GDM1 (cell line): ENCODE data around the gene TMEM129.

Experiments
- DNase-seq: peaks from one replicate; lab custom pipeline; 2025; lab: John Stamatoyannopoulos, UW

TMEM129 gene

DNA sequence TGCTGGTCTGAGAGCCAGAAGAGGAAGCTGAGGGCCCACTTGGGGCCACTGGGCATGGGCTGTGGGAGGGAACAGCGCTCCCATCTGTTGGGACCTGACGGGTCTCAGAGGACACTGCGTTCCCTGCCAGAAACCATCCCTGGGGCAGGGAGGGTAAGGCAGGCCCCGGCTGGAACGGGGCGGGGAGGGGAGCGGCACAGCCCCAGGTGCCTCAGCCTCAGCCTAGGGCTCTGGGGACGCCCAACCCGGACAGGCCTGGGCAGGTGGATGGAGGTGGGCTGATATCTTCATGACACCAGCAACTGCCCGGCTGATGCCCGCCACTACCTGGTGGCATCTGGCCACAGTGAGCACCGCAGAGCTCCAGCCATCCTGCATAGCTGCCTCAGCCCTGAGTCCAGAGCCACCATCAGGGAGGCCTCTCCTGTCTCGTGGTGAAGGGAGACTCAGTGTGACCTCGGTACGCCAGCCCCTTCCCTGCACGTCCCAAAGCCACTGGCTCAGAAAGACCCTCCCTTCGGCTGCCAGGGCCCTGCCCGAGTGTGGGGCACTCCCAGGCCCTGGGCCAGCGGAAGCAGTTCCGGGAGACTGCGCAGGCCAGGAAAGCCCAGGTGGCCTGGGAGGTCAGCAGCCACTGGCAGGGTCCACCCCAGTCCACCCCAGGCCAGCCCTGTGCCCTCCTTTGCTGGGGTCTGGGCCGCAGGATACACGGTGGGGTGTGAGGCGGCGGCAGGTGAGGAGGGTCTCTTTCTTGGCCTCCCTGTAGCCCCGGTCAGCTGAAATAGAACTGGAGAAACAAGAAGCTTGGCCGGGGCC lies 37.4 kb upstream of the TMEM129 start:
- DNase-seq = no peak

DNA sequence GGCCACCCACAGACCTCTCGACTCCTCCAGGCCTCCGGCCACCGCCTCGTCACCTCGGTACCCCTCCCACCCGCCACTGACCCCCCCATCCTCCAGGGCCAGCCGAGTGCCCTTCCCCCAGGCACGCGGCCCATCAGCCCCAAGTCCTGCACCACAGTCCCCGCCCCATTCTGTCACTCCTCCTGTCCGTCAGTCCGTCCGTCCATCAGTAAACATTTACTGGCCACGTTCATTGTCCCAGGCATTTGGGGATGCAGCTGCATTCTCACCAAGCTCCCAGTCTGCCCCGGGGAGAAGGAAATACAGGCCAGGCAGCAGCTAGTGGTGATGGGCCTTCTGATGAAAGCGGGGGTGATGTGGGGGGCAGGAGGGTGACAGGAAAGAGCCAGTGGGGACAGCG lies 36.7 kb upstream of the TMEM129 start:
- no peak for DNase-seq

DNA sequence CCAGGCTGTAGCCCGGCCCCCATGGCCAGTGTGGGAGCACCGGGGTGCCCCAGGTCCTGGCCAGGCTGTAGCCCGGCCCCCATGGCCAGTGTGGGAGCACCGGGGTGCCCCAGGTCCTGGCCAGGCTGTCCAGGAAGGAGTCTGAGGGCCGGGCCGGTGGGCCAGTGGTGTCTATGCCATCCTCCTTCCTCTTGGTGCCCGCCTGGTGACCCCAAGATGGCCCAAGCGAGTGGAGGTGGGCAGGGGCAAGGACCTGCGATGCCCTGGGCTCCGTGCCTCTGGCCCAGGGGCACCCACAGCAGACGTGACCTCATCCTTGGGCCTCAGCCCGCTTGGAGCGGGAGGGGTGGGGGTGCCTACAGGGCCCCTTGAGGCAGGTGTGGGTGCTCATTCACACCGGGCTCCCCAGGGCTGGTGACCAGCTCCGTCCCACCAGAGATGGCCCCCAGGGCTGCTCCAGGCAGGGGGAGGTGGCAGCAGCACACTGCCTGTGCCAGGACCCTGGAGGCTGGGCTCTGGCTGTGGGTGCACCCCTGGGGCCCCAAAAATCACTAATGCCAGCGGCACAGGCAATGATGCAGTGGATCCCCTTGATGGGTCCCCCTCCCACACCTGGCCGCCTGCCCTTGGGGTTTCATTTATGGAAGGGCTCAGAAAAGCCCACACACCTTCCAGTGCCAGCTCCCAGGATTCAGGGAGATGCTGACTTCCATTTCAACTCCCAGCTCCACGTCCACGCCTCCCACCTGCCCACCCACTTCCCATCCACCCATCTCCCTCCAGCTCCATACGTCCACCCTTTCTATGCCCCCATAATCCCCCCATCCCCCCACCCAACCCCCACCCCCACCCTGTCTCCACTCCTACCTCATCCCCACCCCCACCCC lies 36.0 kb upstream of the TMEM129 start:
- DNase-seq = no peak

DNA sequence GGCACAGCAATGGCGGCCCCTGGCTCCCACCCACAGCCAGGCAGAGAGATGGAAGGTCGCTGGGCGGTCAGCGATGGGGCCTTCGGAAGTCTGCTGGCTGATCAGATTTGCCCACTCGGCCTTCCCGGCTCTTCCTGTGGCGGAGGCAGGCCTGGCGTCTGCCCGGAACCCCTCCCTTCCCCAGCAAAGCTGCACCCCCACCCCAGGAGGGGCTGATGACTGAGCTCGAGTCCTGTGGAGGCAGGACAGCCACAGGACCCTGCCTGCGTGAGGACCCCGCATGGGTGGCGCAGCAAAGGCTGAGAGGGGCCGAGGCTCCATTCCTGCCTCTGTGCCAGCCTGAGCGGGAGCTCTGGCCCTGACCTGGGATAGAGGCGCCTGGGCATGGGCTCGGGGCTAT lies 35.0 kb upstream of the TMEM129 start:
- DNase-seq = no peak

DNA sequence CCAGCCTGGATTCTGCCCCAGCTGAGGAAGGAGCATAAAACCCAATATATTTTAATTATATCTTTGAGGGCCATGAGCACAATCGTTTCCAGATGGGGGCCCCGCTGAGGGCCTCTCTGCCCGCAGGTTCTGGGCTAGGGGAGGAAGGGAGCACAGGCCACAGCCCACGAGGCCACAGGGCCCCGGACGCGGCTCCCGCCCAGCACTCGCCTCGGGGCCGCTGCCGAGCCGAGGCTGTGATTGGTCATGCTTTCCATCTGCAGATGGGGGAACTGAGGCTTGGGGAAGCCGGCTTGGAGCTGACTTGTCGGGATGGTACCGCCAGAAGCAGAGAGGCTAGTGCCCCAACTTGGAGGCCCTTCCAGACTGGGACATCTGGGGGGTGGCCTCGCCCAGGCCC lies 34.2 kb upstream of the TMEM129 start:
- no peak for DNase-seq

DNA sequence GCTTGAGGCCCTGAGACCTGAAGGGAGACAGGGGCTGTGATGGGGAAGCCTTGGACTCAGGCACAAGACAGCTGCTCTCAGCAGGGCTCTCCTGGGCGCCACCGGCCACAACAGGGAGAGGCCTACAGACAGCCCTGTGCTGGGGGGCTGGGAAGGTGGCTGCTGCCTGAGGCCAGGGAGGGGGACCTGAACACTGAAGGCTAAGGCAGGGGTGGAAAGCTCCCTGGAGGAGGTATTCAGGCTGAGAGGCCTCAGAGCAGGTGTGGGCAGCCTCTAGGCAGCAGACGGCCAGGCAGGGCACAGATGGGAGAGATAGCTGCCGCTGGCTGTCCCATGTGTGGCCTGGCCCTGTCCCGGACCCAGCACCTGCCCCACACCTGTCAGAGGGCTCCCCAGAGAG lies 33.2 kb upstream of the TMEM129 start:
- DNase-seq = no peak

DNA sequence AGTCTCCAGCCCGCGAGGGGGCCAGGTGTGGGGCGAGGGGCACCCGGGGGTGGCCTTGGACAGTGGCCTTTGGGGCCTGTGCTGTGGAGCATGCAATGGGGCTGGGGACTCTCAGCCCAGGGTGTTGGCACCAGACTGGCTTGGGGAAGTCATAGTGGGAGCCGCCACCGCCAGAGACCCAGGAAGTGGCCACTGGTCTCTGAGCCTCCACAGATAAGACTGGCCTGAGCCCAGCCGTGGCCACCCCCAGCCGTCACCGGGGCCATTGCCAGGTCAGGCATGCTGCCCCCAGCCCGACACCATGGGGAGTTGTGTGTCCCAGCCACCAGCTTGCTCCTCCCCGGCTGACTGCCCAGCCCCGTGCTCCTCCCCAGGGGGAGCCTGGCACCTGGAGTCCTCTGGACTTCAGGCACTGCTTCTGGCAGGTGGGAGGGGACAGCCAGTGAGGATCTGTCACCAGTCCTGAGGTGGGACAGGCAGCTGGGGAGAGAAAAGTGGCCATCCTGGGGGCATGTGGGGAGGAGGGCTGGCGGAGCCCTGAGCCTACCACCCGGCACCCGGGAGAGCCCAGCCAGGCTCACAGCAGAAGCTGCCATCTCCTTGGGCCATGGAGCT lies 32.7 kb upstream of the TMEM129 start:
- DNase-seq = no peak

DNA sequence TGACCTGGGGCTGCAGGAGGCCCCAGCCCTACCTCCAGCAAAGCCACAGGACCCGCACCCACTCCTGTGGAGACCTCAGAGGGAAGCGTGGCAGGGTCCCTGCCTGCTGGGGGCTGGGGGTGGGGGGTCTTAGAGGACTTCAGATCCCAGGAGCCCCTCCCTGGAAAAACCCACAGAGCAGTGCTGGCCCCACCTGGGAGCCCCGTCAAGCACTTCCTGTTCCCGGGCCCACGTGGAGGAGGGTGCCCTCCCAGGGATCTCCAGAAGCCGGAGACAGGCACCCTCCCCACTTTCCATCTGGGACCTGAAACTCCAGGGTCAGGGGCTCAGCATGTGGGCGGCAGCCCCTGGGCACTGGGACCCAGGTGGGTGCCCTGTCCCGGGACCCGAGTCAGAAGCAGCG lies 32.2 kb upstream of the TMEM129 start:
- DNase-seq = no peak

DNA sequence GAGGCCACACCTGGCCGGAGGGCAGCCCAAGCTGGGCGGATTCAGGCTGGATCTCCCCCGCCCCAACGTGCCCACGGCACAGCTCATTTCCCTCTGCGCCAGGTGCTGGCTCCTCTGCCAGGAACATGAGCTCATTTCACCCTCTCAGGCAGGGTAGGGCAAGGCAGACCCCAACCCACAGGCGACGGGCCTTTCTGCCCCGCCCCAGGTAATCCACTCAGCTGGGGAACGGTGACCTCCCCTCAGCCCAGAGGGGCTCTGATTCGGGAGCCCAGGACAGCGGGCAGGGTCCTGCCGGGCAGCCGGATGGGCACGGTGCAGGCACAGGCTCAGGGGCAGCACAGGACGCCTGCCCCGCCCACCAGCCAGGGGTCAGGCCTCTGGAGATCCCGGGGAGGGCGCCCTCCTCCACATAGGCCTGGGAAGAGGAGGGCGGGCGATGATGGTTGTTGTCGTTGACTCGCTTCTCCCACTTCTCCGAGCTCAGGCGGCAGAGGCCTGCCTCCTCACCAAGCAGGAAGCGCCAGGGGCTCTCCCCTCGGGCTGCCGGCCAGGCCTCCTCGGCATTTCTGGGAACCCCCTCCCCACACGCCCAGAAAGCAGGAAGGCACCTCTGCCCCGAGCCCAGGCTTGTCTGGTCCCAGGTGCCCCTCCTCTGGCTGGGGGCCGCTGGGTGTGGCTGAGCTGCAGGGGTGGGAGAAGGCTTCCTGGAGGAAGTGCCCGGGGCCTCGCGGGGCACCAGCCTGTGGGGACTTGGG lies 31.3 kb upstream of the TMEM129 start:
- DNase-seq = peak; percentile 33

DNA sequence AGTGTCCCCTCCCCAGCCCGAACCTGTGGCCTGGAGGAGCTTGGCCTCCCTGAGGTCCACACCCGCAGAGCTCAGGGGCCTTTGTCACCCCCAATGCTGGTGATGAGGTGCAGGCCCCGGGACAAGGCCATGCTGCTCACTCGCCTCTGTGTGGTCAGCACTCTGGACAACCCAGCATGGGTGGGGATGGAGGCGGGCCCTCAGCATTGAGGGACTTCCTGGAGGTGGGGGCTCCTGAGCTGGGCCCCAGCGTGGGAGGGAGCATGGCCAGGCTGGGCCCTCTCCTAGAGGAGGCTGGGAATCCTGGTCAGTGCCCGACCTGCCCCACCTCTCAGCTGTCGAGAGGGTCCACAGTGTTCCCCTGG lies 30.8 kb upstream of the TMEM129 start:
- DNase-seq = no peak

DNA sequence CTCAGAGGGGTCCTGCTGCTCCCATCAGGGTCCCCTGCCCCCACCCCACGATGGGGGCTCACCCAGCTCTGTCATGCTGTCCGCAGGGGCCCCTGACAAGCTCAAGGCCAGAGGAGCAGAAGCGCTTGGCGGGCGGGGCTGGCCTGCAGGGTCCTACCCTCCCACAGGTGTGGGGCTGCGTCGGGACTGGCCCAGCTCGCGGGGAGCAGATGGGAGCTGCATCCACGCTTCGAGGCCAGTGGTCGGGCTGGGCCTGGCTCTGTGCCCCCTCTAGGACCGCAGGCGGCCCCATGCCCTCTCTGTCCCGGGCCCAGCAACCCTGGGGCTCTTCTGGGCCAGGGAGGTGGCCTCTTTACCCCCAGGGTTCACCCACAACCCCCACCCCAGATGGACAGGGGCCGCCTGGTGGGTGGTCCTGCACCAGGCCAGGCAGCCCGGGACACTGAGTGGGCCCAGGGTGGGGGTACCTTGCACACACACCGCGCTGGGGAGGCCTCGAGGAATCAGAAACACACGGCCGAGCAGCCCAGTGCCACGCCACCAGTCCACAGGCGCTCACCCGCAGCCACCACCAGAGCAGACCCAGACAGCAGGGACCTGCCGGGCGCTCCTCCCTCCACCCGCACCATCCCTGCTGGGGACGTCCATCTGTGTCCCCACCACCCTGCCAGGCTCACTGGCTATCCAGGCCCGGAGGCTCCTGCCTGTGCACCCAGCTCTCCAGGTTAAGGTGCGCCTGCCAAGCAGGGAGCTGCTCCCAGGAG lies 30.2 kb upstream of the TMEM129 start:
- no peak for DNase-seq

DNA sequence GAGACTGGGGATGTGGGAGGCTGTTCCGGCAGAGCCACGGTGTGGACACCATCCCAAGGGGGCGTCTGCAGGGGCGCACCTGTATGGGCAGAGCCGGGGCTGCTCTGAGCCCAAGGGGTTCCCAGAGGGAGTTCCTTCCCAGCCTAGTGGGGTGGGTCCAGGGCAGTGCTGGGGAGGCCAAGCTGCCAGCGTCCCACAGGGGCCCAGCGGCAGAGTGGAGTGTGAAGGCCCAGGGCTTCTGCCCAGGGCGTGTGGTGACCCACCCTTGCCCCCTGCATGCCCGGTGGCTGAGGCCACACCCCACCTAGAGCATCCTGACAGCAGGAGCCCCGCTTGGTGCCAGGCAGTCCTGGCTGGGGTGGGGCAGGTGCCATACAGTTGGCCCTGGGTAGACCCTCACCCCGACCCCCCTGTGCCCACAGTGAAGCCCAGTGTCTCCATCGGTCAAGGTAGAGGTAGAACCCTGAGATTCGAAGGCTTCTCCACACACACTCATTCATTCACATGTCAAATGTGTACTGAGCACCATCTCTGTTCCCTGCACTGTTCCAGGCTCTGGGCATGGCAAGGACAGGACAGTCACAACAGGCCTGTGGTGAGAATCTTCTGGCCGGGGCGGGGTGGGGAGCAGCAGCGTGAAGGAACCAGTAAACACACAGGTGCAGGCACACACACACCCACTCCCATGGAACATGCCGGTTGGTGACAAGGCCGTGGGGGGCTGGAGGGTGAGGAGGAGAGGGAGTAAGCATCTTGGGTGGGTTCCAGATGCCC lies 29.4 kb upstream of the TMEM129 start:
- DNase-seq = no peak

DNA sequence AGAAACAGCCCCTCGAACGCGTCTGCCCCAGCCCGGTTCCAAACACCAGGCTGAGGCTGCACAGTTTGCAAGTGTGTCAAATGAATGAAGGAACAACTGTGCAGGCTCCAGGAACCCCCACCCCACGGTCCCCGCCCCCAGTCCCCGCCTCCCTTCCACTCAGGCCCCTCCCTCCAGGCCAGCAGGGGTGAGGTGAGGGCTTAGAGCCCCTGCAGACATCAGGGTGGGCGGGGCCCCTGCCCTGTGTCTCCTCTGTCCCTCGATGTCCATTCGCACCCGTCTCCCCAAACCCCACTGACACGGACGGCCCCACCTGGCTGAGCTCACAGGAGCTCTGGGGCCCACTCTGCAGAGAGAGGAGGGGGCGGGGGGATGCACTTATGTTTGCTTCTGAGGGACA lies 28.7 kb upstream of the TMEM129 start:
- DNase-seq = no peak

DNA sequence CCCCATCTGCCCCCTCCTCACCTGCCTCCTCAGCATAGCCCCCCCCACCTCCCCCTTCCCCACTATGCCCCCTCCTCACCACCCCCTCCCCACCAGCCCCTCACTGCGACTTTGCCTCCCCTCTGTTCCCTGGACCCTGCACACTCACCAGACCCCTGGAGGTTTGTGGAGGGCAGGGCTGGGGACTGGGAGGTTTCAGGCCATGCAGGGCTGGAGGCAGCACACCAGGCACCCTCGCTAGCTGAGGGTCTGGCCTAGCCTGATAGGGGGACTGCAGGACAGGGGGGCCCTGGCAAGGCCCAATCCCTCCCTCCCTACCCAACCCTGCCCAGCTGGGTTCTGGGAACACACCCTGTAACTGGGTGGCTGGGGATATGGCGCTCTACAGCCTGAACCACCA lies 28.2 kb upstream of the TMEM129 start:
- DNase-seq = no peak

DNA sequence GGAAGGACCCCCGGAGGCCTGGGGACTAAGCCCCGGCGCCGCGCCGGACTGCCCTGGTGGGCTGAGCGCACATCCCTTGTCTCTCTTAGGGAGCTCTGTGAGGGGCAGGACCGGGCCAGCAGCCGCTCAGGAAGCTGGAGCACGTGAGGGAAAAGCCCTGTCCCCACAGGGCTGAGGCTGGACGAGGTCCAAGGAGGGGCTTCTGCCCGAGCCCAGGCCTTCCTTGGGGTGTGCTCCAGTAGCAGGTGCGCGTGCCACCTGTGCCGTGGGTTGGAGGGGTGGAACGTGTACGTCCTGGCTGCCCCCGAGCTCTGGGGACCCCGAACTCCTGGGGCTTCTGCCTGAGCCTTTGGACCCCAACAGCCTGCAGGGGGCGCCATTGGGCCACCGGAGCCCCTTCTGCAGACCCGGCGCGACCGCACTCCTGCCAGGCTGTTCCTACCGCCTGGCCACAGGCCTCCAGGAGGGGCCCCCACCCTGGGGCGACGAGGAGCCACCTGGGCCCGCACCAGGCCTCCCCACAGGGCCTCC lies 27.4 kb upstream of the TMEM129 start:
- peak; percentile 68 for DNase-seq

DNA sequence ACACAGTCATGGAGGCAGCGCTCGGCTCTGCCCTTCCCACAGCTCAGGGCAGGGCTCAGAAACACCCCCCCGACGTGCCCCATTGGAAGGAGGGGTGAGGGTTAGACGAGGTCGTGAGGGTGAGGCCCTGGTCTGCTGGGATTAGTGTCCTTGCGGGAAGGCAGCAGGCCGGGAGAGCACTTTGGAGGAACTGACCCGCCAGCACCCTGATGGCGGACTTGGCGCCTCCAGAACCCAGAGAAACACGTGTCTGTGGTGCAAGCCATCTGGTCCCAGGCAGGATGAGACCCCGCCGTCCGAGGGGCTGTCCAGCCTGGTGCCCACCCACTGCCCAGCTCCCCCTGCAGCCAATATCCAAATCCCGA lies 26.5 kb upstream of the TMEM129 start:
- no peak for DNase-seq

DNA sequence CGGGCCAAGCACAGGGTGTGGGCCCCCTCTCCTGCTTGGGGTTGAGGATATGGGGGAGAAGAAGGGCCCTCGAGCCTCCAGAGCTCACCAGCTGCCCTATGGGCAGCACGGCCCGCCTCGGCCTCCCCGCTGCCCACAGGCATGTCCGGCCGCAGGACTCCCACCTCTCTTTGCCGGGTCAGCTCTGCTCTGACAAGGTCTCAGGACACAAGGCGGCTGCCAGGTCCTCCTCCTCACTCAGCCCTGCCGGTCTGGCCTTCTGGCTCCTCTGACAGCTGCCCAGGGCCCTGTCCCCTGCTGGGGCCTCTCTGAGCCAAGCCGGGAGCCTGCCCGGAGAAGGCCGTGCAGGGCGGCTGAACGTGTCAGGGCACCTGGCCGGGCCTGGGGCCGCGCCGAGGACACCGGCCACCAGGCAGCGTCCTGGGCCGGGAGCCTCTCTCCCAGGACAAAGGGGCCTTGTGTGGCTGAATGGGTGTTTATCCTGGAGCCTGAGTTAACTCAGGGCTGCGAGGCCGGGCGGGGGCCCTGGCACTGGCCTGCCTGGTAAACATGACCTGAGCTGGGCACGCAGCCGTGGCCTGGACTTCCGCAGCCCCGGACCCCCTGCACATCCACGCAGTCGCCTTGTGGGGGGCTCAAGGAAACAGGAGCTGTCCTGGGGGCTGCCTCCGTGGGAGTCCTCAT lies 25.9 kb upstream of the TMEM129 start:
- DNase-seq = no peak

DNA sequence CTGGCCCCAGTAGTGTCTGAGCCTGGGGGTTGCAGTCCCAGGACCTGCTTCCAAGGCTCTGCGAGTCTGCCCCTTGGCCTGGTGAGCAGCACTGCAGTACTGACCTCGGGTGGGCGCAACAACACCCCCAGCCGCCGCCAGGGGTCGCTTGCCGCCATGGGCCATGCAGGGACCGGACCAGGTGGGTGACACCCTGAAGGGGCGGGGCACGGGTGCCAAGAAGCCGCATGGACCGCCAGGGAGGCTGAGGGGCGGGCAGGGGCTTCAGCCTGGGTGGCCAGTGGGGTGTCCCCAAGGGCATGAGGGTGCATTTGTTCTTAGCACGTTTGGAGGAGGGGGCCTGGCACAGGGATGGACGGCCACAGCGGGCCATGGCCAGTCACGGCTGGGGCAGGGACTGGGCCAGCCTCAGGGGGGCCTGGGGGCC lies 25.2 kb upstream of the TMEM129 start:
- no peak for DNase-seq

DNA sequence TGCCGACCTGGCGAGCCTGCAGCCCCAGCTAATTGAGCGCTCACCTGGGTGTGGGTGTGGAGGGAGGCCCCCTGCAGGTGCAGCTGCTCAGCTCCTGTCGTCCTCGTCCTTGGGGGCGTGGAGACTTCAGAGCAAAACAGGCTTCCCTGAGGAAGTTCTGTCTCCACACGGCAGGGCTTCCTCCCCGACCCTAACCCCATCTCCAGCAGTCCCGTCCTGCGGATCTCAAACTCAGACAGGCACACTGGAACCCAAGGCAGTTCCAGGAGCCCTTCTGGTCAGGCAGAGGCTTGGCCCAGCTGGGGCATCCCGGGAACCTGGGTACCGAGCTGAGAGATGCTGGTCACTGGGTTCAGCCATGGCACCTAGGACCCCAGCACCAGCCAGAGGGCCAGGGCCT lies 24.6 kb upstream of the TMEM129 start:
- DNase-seq = no peak

DNA sequence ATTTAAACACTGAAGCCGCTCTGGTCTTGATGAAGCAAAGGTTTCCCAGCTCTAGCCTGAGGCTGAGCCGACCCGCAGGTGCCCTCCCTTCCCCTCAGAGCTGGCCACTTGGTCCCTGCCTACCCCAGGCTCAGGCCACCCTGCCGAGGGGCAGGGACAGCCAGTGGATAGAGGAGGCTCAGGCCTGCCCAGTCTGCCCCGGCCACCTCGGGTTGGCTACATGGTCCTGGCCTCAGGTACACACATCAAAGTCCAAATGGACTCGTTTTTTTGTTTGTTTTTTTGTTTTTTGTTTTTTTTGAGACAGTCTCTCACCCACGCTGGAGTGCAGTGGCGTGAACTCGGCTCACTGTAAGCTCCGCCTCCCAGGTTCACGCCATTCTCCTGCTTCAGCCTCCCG lies 24.0 kb upstream of the TMEM129 start:
- DNase-seq = no peak
